ENCODE results near the gene SAP25.

- TF ChIP-seq EP300 (conservative IDR thresholded peaks at IDR 0.05; ENCODE audit: poor library complexity, severe bottlenecking) (no peak), RAD21 (conservative IDR thresholded peaks at IDR 0.05) (no peak), CTCF (IDR thresholded peaks at IDR 0.05; ENCODE audit: poor library complexity, severe bottlenecking) (no peak), TAF1 (IDR thresholded peaks at IDR 0.05; ENCODE audit: low read depth) (no peak), EZH2 (IDR thresholded peaks at IDR 0.05; ENCODE audit: borderline replicate concordance, insufficient read depth, low read length, poor library complexity, severe bottlenecking) (no peak), POLR2AphosphoS5 (IDR thresholded peaks at IDR 0.05) (no peak)
Measured at GRCh38 chr7:100543586-100543985, 30.1 kb downstream of the SAP25 start.
